DMS153 treated with DMSO at 0.1 percent for 48 hours (cell line): Measurements from ENCODE around the gene MGMT.

Experiments
- DNase-seq: peaks from one replicate; lab custom pipeline; 2025; ENCODE audit not compliant: unreplicated experiment; lab: John Stamatoyannopoulos, UW

The MGMT gene

GRCh38 chr10:129517680-129518057, 50.6 kb downstream of the MGMT start:
- no peak for DNase-seq

GRCh38 chr10:129518793-129519192, 51.8 kb downstream of the MGMT start:
- DNase-seq: no peak

- no peak for DNase-seq
Observed at GRCh38 chr10:129520440-129521080, 53.5 kb downstream of the MGMT start.

GRCh38 chr10:129521161-129522025, 54.4 kb downstream of the MGMT start:
- DNase-seq: no peak

GRCh38 chr10:129522041-129522585, 55.1 kb downstream of the MGMT start:
- DNase-seq: no peak

- DNase-seq: no peak
Observed at GRCh38 chr10:129523031-129523722, 56.1 kb downstream of the MGMT start.

GRCh38 chr10:129523723-129524316, 56.8 kb downstream of the MGMT start:
- no peak for DNase-seq

- DNase-seq: no peak
Observed at GRCh38 chr10:129524936-129525335, 57.9 kb downstream of the MGMT start.

- DNase-seq: no peak
Observed at GRCh38 chr10:129525401-129525801, 58.4 kb downstream of the MGMT start.

- DNase-seq: no peak
Observed at GRCh38 chr10:129526943-129527342, 59.9 kb downstream of the MGMT start.

- DNase-seq: no peak
Observed at GRCh38 chr10:129528376-129528978, 61.4 kb downstream of the MGMT start.

GRCh38 chr10:129530581-129530980, 63.5 kb downstream of the MGMT start:
- DNase-seq: no peak

GRCh38 chr10:129531195-129531968, 64.3 kb downstream of the MGMT start:
- DNase-seq: no peak

GRCh38 chr10:129531969-129532660, 65.1 kb downstream of the MGMT start:
- DNase-seq: no peak

GRCh38 chr10:129532838-129533237, 65.8 kb downstream of the MGMT start:
- DNase-seq: no peak

GRCh38 chr10:129533281-129533680, 66.2 kb downstream of the MGMT start:
- no peak for DNase-seq

GRCh38 chr10:129534826-129535225, 67.8 kb downstream of the MGMT start:
- DNase-seq: no peak

- no peak for DNase-seq
Observed at GRCh38 chr10:129536336-129536735, 69.3 kb downstream of the MGMT start.

- DNase-seq: no peak
Observed at GRCh38 chr10:129537151-129537550, 70.1 kb downstream of the MGMT start.
